ENCODE results near the gene NPAS3. TPM values are rescaled to one million over a fixed set of nuclear protein-coding genes. Genes with fewer than 3 reads are reported as not detected.

The NPAS3 gene
- total RNA-seq, 1 donor from 2014 or later, result 0.95 TPM

DNA sequence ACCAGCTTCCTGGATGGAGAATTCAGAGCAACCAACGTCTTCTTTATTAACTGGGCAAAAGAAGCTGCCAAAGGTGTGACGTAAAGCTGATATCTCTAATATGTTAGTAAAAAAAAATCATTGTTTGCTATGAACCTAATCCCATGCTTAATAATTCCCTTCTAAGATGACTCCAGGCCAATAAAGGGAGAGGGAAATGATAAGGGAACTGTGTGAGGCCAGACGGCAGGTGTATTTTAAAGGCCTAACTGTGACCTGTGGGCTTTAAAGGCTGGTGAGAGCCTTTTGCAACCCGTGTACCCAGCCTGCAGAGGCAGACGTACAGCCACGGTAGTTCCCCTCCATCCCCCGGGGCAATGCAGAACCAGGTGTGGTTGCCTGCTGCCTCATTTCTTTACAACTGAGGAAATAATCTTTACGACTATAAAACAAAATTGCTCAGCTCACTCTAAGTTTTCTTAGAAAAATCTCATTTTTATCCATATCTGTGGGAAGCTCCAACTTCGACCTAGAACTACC lies 641.6 kb downstream of the NPAS3 start:
- intact Hi-C loops (cut with DNase I), result no loop called here
- H3K27ac ChIP-seq, result no peak overlapping the region
- H3K27me3 ChIP-seq (ENCODE audit: low read depth), result no peaks in the 10 kb centered on the region
- no peak for DNase-seq
- ATAC-seq, result no peak
- no peaks in the 10 kb centered on the region for H3K4me1 ChIP-seq
- H3K4me3 ChIP-seq, result no peak overlapping the region
- no peaks in the 10 kb centered on the region for H3K36me3 ChIP-seq
- H3K9me3 ChIP-seq, result no peaks in the 10 kb centered on the region
- TF ChIP-seq, protein P1, sequence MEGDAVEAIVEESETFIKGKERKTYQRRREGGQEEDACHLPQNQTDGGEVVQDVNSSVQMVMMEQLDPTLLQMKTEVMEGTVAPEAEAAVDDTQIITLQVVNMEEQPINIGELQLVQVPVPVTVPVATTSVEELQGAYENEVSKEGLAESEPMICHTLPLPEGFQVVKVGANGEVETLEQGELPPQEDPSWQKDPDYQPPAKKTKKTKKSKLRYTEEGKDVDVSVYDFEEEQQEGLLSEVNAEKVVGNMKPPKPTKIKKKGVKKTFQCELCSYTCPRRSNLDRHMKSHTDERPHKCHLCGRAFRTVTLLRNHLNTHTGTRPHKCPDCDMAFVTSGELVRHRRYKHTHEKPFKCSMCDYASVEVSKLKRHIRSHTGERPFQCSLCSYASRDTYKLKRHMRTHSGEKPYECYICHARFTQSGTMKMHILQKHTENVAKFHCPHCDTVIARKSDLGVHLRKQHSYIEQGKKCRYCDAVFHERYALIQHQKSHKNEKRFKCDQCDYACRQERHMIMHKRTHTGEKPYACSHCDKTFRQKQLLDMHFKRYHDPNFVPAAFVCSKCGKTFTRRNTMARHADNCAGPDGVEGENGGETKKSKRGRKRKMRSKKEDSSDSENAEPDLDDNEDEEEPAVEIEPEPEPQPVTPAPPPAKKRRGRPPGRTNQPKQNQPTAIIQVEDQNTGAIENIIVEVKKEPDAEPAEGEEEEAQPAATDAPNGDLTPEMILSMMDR (IDR thresholded peaks at IDR 0.05), result no peak

DNA sequence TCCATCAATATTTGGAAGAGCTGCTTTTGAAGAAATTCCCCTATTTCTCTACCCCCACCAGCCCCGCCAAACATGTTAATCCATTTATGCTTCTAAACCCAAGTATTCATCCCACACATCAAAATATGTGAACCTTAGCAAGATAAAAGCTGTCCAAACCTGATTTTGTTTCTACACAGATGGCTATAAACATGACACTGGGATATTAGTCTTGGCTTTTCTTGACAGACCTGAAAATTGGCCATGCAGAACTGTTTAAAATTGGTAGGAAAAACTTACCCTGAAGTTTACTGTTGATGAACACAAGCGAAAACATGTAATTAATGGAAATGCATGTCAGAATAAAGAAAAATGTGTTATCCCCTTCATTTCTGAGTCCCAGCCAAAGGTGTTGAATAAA lies 642.2 kb downstream of the NPAS3 start:
- H3K4me1 ChIP-seq, result no peaks in the 10 kb centered on the region
- no peaks in the 10 kb centered on the region for H3K36me3 ChIP-seq
- ATAC-seq (no peak), DNase-seq (no peak)
- no peak overlapping the region for H3K27ac ChIP-seq
- no peak overlapping the region for H3K4me3 ChIP-seq
- intact Hi-C loops (cut with DNase I), result no loop called here
- no peaks in the 10 kb centered on the region for H3K27me3 ChIP-seq (ENCODE audit: low read depth)
- H3K9me3 ChIP-seq, result no peaks in the 10 kb centered on the region
- TF ChIP-seq, protein P1 (IDR thresholded peaks at IDR 0.05), result no peak

DNA sequence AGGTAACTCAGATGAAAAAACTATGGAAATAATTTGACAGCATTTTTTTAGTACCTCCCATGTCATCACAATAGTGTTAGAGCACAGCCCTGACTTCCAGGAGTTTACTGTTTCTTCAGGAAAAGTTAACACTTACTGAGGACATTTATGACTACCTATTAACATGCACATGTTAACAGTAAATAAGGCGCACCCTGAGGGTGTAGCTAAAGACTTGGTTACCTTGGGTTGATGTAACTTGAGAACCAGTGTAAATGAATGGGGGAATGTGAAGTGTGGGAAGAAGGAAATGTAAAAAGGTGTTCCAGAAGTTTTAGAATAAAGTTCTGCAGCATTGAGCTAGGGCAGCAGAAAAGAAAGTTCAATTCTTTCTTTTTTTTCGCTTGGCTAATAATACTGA lies 646.0 kb downstream of the NPAS3 start:
- no peak overlapping the region for H3K27ac ChIP-seq
- no peak for ATAC-seq
- intact Hi-C loops (cut with DNase I), result no loop called here
- no peak overlapping the region for H3K4me3 ChIP-seq
- no peak for DNase-seq
- no peaks in the 10 kb centered on the region for H3K9me3 ChIP-seq
- H3K27me3 ChIP-seq (ENCODE audit: low read depth), result no peaks in the 10 kb centered on the region
- TF ChIP-seq, protein P1 (IDR thresholded peaks at IDR 0.05), result no peak
- no peaks in the 10 kb centered on the region for H3K4me1 ChIP-seq
- H3K36me3 ChIP-seq, result no peaks in the 10 kb centered on the region

DNA sequence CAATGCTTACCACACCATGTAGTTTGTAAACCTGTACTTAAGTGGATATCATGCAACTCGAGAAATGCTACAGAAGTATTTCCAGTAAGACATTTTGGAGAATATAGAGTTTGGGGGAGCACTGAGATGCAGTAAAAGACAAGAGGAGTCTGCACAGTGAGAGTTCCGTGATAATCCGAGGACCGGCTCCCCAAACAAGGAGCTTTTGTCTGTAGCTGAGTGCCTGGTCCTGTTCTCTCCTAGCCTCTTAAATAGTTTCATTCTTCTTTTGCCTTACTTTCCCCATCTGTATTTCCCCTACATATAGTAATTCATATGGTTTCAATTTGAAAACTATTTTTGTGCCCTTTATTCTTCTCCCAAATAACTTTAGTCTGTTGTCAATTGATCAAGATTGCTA lies 648.1 kb downstream of the NPAS3 start:
- ATAC-seq, result no peak
- DNase-seq, result no peak
- intact Hi-C loops (cut with DNase I), result no loop called here
- Histone ChIP-seq H3K4me1 (no peaks in the 10 kb centered on the region), H3K27me3 (ENCODE audit: low read depth) (no peaks in the 10 kb centered on the region), H3K9me3 (no peaks in the 10 kb centered on the region), H3K4me3 (no peak overlapping the region), H3K27ac (no peak overlapping the region), H3K36me3 (no peaks in the 10 kb centered on the region)
- TF ChIP-seq, protein P1 (IDR thresholded peaks at IDR 0.05), result no peak

DNA sequence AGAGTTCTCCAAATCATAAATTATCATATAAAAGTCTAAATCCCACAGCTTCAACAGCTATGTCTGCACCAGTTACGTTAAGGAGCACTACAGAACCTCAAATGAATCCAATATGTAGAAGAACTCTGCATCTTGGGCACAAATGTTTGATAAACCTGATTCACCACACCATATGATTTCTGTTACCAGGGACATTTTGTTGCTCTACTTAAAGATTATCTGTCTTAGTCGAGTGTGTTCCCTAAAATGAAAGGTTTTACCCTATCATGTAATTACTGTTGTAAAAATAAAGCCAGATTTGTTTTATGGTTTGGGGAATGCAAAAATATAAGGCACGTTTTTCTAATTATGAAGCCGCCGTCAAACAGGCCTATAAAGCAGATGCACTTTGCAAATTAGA lies 649.1 kb downstream of the NPAS3 start:
- no peak overlapping the region for H3K4me3 ChIP-seq
- no peak overlapping the region for H3K27ac ChIP-seq
- no peaks in the 10 kb centered on the region for H3K4me1 ChIP-seq
- H3K27me3 ChIP-seq (ENCODE audit: low read depth), result no peaks in the 10 kb centered on the region
- ATAC-seq (no peak), DNase-seq (no peak)
- no peaks in the 10 kb centered on the region for H3K9me3 ChIP-seq
- intact Hi-C loops (cut with DNase I), result no loop called here
- TF ChIP-seq, protein P1 (IDR thresholded peaks at IDR 0.05), result no peak
- H3K36me3 ChIP-seq, result no peaks in the 10 kb centered on the region

DNA sequence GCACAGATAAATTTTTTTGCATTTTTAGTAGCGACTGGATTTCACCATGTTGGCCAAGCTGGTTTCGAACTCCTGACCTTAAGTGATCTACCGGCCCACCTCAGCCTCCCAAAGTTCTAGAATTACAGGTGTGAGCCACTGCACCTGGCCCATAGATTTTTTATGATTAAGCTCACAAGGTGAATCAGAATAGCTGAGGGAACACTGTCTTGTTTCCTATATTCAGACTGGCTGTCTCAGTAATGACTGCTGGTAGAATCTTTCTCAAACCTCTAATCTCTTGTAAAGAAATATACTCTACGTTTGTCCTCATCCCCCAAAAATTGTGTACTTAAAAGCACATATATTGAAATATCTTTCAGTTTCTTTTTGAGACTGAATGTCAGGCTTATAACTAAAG lies 650.1 kb downstream of the NPAS3 start:
- ATAC-seq (no peak), DNase-seq (no peak)
- H3K4me3 ChIP-seq, result no peak overlapping the region
- intact Hi-C loops (cut with DNase I), result no loop called here
- H3K4me1 ChIP-seq, result no peaks in the 10 kb centered on the region
- no peaks in the 10 kb centered on the region for H3K27me3 ChIP-seq (ENCODE audit: low read depth)
- TF ChIP-seq, protein P1 (IDR thresholded peaks at IDR 0.05), result no peak
- no peak overlapping the region for H3K27ac ChIP-seq
- no peaks in the 10 kb centered on the region for H3K9me3 ChIP-seq
- H3K36me3 ChIP-seq, result no peaks in the 10 kb centered on the region
